Esophagus squamous epithelium (tissue), 5 donors: ENCODE results near the gene BRSK2. TPM values are rescaled to one million over a fixed set of nuclear protein-coding genes. Genes with fewer than 3 reads are reported as not detected.
"Not testable (repeated sequence)": the region's sequence is repeated elsewhere in the genome, so short reads cannot be mapped to it uniquely, and the experiment has no call there.

ENCODE experiments used
- DNase-seq: peaks from one replicate; lab custom pipeline; 2025; lab: John Stamatoyannopoulos, UW
- H3K27ac ChIP-seq, 4 donors: fragments of 200-600 bp; sonication (generic); one replicate each; pipeline ENCODE4 v1.5.1; 2016 to 2019; ENCODE audit warnings: mild to moderate bottlenecking in 1 of 4
- H3K27me3 ChIP-seq, 4 donors: fragments of 200-600 bp; sonication (generic); 1 replicate in 3 of 4; 2 replicates in 1 of 4; pipeline versions ENCODE4 v1.5.1 to v1.6.0; 2017 to 2021; ENCODE audit warnings: antibody characterized with exemption in 1 of 4
- H3K36me3 ChIP-seq, 3 donors: fragments of 200-600 bp; sonication (generic); one replicate each; pipeline ENCODE4 v1.5.1; 2016 to 2019
- H3K4me1 ChIP-seq, 3 donors: fragments of 200-600 bp; sonication (generic); one replicate each; pipeline ENCODE4 v1.5.1; 2017 to 2019
- H3K4me3 ChIP-seq, 4 donors: fragments of 200-600 bp; sonication (generic); 1 replicate in 3 of 4; 2 replicates in 1 of 4; pipeline ENCODE4 v1.5.1; 2016 to 2019; ENCODE audit warnings: mild to moderate bottlenecking in 2 of 4, moderate library complexity in 1 of 4
- H3K9me3 ChIP-seq, 3 donors: fragments of 200-600 bp; sonication (generic); one replicate each; pipeline ENCODE4 v1.5.1; 2016 to 2019
- POLR2A ChIP-seq, 4 donors: fragments of 450-650 bp; IDR thresholded peaks; one replicate each; pipeline ENCODE4 v1.6.1; 2017; ENCODE audit warnings: antibody characterized with exemption in 4 of 4, mild to moderate bottlenecking in 4 of 4, moderate library complexity in 3 of 4
- WGBS, 2 donors: methylation state at CpG; one replicate each; pipeline ENCODE4 v1.1.5; 2018; 5-methylcytosine and 5-hydroxymethylcytosine counted together
- intact Hi-C: fragments of 100-400 bp; cut with DNase I; formaldehyde crosslinking; loops from one replicate; pipeline ENCODE4 v1.15.0; 2022
- total RNA-seq, 4 donors: library from RNA; depleted of rRNA; stranded (reverse); fragments of >200 nt; gene quantifications; one replicate each; pipeline ENCODE4 v1.1.0, GENCODE V29; 2016
- TF ChIP-seq, protein P1 (sequence below), 6 experiments: fragments of 450-650 bp in 4 of 6; fragments of 200-600 bp in 2 of 6; sonication (generic) in 2 of 6; IDR thresholded peaks; one replicate each; pipeline ENCODE4 v1.5.1; 2016 to 2019; ENCODE audit warnings: antibody characterized with exemption in 6 of 6, mild to moderate bottlenecking in 4 of 6, moderate library complexity in 4 of 6
- donor health status: DM: yes; HTN: yes; CAD: no.

Gene BRSK2
- 1 to 10 TPM in 1 of 4 donors, under 1 TPM in 2, not detected in 1; 0.23 to 1.3 (median 0.35) TPM for total RNA-seq

DNA sequence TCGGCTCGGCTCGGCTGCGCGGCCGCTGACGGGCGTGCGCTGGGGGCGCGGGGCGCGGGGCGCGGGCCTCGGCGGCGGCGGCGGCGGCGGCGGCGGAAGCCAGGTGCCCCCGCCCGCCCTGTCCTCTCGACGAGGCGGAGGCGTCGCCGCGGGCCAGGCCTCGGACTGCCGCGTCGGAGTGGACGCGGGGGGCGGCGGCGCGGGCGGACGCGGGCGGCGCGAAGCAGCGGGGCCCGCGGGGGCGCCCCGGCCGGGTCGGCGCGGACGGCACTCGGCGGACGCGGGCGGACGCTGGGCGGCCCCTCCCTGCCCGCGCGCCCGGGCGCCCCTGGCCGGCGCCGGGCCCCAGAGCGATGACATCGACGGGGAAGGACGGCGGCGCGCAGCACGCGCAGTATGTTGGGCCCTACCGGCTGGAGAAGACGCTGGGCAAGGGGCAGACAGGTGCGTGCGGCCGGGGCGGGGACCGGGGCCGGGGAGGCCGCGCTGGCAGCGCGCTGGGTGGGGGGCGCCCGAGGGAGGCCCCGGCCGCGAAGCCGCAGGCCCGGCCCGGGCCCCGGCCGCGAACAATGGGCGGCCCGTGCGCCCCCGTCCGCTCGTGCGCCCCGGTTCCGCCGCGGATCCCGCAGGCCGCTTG, at the start of gene BRSK2:
Gene BRSK2, plus strand, starts transcription at position 3 of the 637 bp plus-strand sequence. Its CDS starts 351 bp downstream, at position 354.
- Histone ChIP-seq H3K4me1 (peaks cover 12 to 20% (median 17%) of the 10 kb centered on the region in 3 donors), H3K36me3 (no peaks in the 10 kb centered on the region), H3K4me3 (peak within 1 kb of the TSS; percentile 30 to 74 (median 46)), H3K9me3 (no peaks in the 10 kb centered on the region), H3K27ac (peak within 1 kb of the TSS in 3 of 4 donors; percentile 45 to 78 (median 64)), H3K27me3 (peaks cover 4 to 66% (median 14%) of the 10 kb centered on the region in 4 donors)
- intact Hi-C loops, result no loop called here
- no CpG with 5 or more reads among the region's 119 CpGs for WGBS, 2 donors
- TF ChIP-seq, protein P1, sequence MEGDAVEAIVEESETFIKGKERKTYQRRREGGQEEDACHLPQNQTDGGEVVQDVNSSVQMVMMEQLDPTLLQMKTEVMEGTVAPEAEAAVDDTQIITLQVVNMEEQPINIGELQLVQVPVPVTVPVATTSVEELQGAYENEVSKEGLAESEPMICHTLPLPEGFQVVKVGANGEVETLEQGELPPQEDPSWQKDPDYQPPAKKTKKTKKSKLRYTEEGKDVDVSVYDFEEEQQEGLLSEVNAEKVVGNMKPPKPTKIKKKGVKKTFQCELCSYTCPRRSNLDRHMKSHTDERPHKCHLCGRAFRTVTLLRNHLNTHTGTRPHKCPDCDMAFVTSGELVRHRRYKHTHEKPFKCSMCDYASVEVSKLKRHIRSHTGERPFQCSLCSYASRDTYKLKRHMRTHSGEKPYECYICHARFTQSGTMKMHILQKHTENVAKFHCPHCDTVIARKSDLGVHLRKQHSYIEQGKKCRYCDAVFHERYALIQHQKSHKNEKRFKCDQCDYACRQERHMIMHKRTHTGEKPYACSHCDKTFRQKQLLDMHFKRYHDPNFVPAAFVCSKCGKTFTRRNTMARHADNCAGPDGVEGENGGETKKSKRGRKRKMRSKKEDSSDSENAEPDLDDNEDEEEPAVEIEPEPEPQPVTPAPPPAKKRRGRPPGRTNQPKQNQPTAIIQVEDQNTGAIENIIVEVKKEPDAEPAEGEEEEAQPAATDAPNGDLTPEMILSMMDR (IDR thresholded peaks at IDR 0.05), result no peak
- no peak for TF ChIP-seq POLR2A (IDR thresholded peaks at IDR 0.05)
- no peak for DNase-seq

DNA sequence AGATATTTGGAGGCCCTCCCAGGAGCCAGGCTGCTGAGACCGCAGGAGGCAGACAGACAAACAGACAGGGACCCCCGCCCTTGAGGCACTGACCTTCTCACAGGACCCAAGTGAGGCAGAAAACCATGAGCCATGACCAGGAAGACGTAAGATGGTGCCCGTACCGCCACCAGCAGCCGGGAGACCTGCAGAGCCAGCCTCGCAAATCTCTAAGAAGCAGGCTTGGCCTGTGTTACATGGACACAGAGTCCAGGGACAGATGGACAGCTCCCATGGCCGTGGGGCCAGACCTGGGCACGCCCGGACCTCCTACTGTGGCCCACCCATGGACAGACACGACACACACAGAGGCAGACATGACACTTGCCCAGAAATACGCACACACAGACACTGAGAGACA, 49.6 kb upstream of the BRSK2 start:
- no peak overlapping the region for H3K4me3 ChIP-seq
- peaks cover 13 to 26% (median 13%) of the 10 kb centered on the region in 3 donors for H3K4me1 ChIP-seq
- H3K36me3 ChIP-seq, result no peaks in the 10 kb centered on the region
- H3K27me3 ChIP-seq, result no peaks in the 10 kb centered on the region
- no peak overlapping the region for H3K27ac ChIP-seq
- intact Hi-C loops, result no loop called here
- WGBS, 2 donors, result 68 to 86% methylated on average over 9 of the region's 12 CpGs
- TF ChIP-seq, protein P1 (IDR thresholded peaks at IDR 0.05), result no peak
- no peak for TF ChIP-seq POLR2A (IDR thresholded peaks at IDR 0.05)
- DNase-seq, result no peak
- no peaks in the 10 kb centered on the region for H3K9me3 ChIP-seq

DNA sequence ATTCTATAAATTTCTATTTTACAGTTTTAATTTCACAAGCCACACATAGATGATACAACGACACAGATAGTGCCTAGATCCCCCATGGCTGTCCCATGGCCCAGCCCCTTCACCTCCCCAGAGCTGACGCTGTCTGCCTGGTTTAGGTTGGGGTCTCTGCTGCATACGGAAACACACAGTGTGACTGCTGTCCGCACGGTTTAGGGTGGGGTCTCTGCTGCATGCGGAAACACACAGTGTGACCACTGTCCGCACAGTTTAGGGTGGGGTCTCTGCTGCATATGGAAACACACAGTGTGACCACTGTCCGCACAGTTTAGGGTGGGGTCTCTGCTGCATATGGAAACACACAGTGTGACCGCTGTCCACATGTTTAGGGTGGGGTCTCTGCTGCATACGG, 48.5 kb upstream of the BRSK2 start:
- DNase-seq, H3K36me3 ChIP-seq, H3K27ac ChIP-seq, H3K27me3 ChIP-seq, H3K9me3 ChIP-seq, H3K4me3 ChIP-seq, intact Hi-C loops: not testable (repeated sequence)
- H3K4me1 ChIP-seq, result peaks cover 2 to 15% (median 2%) of the 10 kb centered on the region in 3 donors
- 67 to 68% methylated on average over 2 to 5 of the region's 10 CpGs for WGBS, 2 donors

DNA sequence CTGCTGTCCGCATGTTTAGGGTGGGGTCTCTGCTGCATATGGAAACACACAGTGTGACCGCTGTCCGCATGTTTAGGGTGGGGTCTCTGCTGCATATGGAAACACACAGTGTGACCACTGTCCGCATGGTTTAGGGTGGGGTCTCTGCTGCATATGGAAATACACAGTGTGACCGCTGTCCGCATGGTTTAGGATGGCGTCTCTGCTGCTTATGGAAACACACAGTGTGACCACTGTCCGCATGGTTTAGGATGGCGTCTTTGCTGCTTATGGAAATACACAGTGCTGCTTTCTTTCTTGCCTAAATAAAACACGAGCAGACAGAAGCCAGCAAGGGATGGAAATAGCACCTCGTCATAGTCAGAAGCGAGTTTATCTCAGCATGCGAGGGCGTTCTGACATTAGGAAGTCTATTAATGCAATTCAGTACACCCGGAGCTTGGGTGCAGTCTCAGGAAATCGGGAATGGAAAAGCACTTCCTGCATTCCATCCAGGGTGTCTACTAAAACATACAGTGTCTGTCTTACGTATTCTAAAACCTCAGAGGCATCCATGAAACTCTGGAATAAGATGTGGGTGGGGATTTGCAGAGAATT, 47.7 kb upstream of the BRSK2 start:
- H3K4me1 ChIP-seq, result peaks cover 0 to 9% (median 0%) of the 10 kb centered on the region in 3 donors
- no peak overlapping the region for H3K4me3 ChIP-seq
- H3K9me3 ChIP-seq, result no peaks in the 10 kb centered on the region
- no peaks in the 10 kb centered on the region for H3K36me3 ChIP-seq
- intact Hi-C loops, result no loop called here
- no peak for TF ChIP-seq POLR2A (IDR thresholded peaks at IDR 0.05)
- TF ChIP-seq, protein P1 (IDR thresholded peaks at IDR 0.05), result no peak
- 12 to 30% methylated on average over 9 to 10 of the region's 17 CpGs for WGBS, 2 donors
- H3K27ac ChIP-seq, result no peak overlapping the region
- DNase-seq, result no peak
- H3K27me3 ChIP-seq, result no peaks in the 10 kb centered on the region

DNA sequence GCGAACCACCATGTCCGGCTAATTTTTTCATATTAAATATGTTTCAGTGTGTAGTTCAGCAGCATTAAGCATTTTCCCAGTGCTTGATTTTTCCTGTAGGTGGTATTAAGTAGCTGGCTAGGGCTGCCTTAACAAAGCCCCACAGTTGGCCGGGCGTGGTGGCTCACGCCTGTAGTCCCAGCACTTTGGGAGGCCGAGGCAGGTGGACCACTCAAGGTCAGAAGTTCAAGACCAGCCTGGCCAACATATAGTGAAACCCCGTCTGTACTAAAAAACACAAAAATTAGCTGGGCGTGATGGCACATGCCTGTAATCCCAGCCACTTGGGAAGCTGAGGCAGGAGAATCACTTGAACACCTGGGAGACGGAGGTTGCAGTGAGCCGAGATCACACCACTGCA, 46.8 kb upstream of the BRSK2 start:
- Histone ChIP-seq H3K9me3 (no peaks in the 10 kb centered on the region), H3K36me3 (no peaks in the 10 kb centered on the region), H3K27me3 (no peaks in the 10 kb centered on the region), H3K4me3 (no peak overlapping the region), H3K27ac (no peak overlapping the region), H3K4me1 (peaks cover 0 to 3% (median 0%) of the 10 kb centered on the region in 3 donors)
- TF ChIP-seq POLR2A (IDR thresholded peaks at IDR 0.05), result no peak
- TF ChIP-seq, protein P1 (IDR thresholded peaks at IDR 0.05), result no peak
- intact Hi-C loops, result no loop called here
- DNase-seq, result no peak
- 70 to 84% methylated on average over 6 to 10 of the region's 10 CpGs for WGBS, 2 donors
